Measurements from ENCODE around the gene RAPH1.

- no peak for TF ChIP-seq POLR2A (IDR thresholded peaks at IDR 0.05; ENCODE audit: low read depth, low read length)
- TF ChIP-seq POLR2AphosphoS5 (IDR thresholded peaks at IDR 0.05; ENCODE audit: low read depth, low read length) = no peak
- TF ChIP-seq TAF1 (IDR thresholded peaks at IDR 0.05; ENCODE audit: borderline replicate concordance, low read depth, low read length) = no peak
These were observed 884 bp upstream of the RAPH1 start for GRCh38 chr2:203535784-203536585.

All from GM12892 (cell line).